SHP77 (cell line): ENCODE data around the gene SYNJ2BP.
"Not testable (repeated sequence)": the region's sequence is repeated elsewhere in the genome, so short reads cannot be mapped to it uniquely, and the experiment has no call there.

ENCODE experiments used
- DNase-seq, 2 experiments: peaks; one replicate each; lab custom pipeline; 2025; lab: John Stamatoyannopoulos, UW

Gene SYNJ2BP, protein sequence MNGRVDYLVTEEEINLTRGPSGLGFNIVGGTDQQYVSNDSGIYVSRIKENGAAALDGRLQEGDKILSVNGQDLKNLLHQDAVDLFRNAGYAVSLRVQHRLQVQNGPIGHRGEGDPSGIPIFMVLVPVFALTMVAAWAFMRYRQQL

DNA sequence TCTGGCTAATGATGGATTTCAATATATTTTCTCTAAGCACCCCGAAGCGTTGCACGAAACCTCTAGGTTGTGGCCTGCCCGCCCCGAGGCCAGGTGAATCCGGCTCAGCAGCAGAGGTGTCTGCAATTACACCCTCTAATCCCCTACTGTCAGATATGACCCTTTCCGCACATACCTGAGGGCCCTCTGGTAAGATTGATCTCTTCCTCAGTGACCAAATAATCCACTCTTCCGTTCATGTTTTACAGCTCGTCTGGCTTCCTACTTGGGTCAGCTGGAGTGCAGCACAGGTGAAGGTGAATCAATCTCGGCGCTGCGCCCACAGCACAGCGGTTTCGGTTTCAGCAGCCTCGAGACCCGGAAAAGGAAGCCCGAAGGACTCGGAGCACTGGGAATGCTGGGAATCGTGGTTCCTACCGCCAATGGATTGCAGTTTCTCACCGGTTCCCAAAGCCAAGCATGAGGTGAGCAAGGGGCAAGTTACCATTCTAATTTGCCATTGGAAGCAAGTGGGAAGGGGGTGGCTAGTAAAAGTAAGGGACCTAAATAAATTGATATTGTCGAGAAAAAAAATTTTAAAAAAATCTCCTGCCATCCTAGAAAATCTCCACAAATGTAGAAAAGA lies at the start of gene SYNJ2BP:
SYNJ2BP (minus strand) TSS at position 366 of the 625 bp plus-strand sequence; CDS start at position 239, 127 bp downstream.
- peak; percentile 80 to 87 for DNase-seq

DNA sequence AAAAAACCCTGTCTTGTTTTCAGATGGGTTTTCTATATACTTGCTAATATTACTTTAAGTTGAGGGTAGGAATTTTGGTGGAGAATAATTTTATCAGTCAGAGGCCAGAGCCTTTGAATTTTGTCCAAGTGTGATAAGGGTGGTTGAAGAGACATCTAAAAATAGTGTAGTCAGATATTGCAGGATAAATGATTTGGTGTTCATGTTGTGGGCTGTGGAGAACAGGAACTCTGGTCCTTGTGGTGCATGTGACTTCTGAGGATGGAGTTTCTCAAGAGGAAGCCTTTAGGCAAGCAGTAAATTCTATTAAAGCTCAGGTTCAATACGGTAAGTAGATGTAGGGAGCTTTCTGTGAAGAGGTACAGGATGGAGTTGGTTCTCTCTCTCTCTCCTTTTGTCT lies 37.8 kb upstream of the SYNJ2BP start:
- no peak for DNase-seq

DNA sequence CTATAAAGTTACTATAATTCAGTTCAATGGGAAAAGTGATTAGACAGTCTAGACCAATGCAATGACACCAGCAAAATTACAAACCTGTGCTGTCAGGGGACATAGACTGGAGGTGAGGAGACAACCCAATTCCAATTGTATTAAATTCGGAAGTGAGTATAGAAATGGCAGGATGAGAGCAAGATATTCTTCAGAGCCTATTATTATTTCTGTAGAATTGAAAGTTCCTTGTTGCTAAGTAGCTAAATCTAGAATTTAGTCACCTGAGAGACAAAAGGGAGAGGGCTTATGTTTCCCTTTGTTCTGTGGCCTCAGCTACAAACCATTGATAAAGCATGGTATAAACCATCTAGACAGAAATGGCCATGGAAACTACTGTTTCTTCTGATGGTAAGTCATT lies 35.0 kb upstream of the SYNJ2BP start, which contains the start of gene ADAM21:
ADAM21 (plus strand) TSS at position 301 of the 400 bp plus-strand sequence. CDS start 5,326 bp downstream, outside the sequence.
- DNase-seq: no peak

DNA sequence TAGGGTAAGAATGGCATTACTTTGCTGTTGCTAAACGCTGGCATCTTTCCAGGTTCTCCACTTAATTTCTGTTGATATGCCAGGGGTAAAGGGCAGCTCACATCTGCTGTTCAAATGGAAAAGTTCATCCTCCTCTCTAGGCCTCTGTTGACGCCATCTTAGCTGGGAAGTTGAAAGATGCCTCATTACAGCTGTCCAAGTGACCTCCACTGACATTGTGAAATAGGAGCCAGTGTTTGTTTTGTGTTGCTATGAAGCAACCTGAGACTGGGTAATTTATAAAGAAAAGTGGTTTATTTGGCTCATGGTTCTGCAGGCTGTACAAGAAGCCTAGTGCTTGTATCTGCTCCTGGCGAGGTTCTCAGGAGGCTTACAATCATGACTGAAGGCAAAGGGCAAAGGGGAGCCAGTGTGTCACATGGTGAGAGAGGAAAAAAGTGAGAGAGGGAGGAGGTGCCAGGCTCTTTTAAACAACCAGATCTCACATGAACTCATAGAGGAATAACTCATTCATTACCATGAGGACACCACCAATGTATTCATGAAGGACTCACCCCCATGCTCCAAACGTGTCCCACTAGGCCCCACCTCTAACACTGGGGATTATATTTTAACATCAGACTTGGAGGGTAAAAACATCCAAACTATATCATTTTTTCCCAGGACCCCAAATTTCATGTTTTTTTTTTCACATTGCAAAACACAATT lies 31.9 kb upstream of the SYNJ2BP start:
- DNase-seq: peak; percentile 44 to 59

DNA sequence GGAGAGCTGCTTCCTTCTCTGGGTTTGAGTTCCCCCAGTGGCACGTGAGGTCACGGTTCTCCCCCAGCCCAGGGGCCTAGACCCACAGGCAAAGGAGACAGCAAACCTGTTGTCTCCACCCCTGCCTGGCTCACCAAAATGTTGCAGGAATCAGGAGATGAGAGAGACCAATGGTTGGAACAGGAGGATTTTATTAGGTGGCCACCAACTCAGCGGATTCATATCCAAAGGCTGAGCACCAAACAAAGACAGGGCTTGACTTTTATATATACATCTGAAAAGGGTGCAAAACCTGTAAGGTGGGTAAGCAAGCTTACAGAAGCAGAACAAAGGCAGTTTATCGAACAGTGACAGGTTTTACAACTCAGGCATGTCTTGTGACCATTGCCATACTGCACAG lies 25.9 kb upstream of the SYNJ2BP start:
- no peak for DNase-seq

GRCh38 chr14:70441641-70442040 lies 24.8 kb upstream of the SYNJ2BP start:
- no peak for DNase-seq

- DNase-seq: no peak
These were observed 20.0 kb upstream of the SYNJ2BP start for GRCh38 chr14:70436867-70437266.

DNA sequence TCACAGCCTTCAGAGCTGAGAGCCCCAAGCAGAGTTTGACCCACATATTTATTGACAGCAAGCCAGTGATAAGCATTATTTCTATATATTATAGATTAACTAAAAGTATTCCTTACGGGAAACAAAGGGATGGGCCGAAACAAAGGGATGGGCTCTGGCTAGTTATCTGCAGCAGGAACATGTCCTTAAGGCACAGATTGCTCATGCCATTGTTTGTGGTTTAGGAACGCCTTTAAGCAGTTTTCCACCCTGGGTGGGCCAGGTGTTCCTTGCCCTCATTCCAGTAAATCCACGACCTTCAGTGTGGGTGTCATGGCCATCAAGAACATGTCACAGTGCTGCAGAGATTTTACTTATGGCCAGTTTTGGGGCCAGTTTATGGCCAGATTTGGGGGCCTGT lies 9.7 kb upstream of the SYNJ2BP start:
- not testable (repeated sequence) for DNase-seq

DNA sequence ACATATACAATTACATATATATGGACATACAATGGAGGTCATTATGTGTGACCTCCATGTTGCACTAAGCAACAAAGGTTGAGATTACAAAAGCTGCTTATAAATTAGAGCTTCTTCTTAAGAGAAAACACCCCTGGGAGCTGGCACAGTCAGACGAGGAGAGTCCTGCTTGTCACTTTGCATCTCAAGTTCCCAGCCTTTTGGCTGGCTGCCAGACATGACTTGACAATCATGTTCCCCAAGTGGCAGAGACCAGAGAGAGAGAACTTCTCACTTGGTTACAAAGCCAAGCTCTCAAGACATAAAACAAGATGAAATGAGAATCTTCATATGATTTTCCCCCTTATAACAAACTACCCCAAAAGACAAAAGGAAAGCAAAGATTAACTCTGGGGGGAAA lies 8.5 kb upstream of the SYNJ2BP start:
- DNase-seq: peak in 1 of 2 experiments; percentile 13

- DNase-seq: no peak
These were observed 5.6 kb upstream of the SYNJ2BP start for GRCh38 chr14:70422538-70422937.

DNA sequence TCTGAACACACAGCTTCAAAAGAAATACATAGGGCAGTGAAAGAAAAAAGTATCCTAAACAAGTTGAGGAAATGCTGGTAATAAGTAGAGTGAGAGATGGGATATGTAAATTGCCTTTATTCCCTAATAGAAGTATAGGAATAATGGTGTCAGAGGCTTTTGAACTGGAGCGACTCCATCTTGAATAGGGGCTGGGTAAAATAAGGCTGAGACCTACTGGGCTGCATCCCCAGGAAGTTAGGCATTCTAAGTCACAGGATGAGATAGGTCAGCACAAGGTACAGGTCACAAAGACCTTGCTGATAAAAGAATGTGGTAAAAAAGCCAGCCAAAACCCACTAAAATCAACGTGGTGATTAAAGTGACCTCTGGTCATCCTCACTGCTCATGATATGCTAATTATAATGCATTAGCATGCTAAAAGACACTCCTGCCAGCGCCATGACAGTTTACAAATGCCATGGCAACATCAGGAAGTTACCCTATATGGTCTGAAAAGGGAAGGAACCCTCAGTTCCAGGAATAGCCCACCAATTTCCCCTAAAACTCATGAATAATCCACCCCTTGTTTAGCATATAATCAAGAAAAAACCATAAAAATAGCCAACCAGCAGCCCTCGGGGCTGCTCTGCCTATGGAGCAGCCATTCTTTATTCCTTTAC lies 2.5 kb upstream of the SYNJ2BP start:
- DNase-seq: not testable (repeated sequence)

- DNase-seq: no peak
These were observed 559 bp downstream of the SYNJ2BP start for GRCh38 chr14:70416338-70416724.

DNA sequence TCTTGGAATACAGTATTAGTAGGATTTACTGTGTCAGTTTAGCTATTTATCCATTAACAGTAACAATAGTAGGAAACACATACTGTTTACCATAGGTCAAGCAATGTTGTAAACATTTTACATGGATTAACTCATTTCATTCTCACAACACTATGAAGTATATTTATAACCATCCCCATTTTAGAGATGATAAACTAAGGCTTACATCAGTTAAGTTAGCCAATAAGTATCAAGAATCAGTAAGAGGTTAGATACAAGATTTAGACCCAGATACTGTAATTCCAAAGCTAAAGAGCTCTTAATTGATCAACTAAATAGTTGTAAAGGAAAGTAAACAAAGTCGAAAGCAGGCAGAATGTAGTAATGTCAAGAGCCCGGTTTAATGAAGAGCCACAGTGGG lies 1.1 kb downstream of the SYNJ2BP start:
- no peak for DNase-seq

GRCh38 chr14:70407621-70408020 lies 9.3 kb downstream of the SYNJ2BP start:
- DNase-seq: no peak

- not testable (repeated sequence) for DNase-seq
These were observed 10.7 kb downstream of the SYNJ2BP start for GRCh38 chr14:70406216-70406615.

GRCh38 chr14:70403335-70403734 lies 13.6 kb downstream of the SYNJ2BP start:
- DNase-seq: not testable (repeated sequence)

DNA sequence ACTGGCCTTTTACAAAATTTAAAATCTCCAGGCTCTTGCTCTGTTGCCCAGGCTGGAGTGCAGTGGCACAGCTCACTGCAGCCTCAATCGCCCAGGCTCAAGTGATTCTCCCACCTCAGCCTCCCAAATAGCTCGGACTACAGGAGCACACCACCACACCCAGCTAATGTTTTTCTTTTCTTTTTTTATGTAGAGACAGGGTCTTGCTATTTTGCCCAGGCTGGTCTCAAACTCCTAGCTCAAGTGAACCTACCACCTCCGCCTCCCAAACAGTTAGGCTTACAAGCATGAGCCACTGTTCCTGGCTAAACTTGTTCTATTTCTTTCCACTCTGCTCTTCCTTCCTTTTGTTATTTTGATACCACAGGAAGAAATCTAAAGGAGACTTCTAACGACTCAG lies 15.2 kb downstream of the SYNJ2BP start:
- DNase-seq: no peak

DNA sequence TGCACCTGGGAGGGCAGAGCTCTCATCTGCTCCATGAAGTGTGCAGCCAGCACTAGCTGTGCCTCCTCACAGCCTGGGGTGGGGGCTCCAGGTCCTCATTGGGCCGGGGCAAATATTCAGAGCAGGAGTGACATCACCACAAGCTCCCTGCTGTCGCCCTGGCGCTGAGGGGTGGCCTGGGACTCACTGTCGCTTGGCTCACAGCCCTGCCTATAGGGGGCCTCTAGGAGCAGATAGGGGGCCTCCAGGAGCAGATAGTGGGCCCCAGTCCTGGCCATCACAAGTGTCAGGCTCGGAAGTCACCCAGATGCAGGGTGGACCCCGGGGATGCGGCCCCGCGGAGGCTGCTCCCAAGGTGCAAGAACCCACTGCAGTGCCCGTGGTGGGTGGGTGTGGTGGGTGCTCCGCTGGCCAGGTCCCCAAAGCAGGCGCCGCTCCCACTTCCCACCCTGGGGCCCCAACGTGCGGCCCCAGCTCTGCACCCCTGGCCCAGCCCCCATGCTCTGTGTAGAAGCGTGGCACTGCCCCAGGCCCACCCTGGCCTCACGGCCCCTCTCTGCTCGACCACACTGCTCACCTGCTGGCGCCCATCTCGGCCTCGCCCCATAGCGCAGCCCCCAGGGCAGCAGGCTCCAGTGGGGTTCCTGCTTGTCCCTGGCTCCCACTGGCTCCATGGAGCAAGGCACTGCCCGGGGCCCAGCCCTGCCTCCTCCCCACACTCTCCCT lies 18.0 kb downstream of the SYNJ2BP start:
- DNase-seq: no peak

GRCh38 chr14:70398280-70398679 lies 18.6 kb downstream of the SYNJ2BP start:
- DNase-seq: no peak

DNA sequence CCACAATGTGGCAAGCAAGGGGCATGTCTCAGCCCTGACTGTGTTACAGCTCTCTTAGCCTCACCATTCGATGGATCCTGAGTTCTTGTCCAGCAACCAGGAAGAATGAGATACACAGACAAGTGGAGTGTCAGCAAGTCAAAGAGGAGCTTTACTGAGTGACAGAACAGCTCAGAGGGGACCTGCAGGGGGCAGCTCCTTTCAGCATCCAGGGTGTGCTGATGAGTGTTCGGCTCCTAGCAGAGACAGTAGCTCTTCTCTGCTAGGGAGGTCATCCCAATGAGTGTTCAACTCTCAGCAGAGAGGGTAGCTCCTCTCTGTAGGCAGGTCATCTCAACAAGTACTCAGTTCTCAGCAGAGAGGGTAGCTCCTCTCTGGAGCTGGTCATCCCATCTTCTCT lies 19.1 kb downstream of the SYNJ2BP start:
- no peak for DNase-seq

- no peak for DNase-seq
These were observed 22.1 kb downstream of the SYNJ2BP start for GRCh38 chr14:70394674-70395306.

- no peak for DNase-seq
These were observed 24.2 kb downstream of the SYNJ2BP start for GRCh38 chr14:70392676-70393075.
